H9 (cell line): ENCODE results near the gene UNK. TPM values are rescaled to one million over a fixed set of nuclear protein-coding genes. Genes with fewer than 3 reads are reported as not detected.

Experiments used
- DNase-seq: peaks from one replicate; pipeline ENCODE4 v3.0.0-alpha.2; 2017
- H2AFZ ChIP-seq: one replicate; pipeline ENCODE4 v1.6.1; 2013; ENCODE audit warnings: mild to moderate bottlenecking, low read length, control low read depth, moderate library complexity
- H2AK5ac ChIP-seq: 2 replicates; pipeline ENCODE4 v1.6.1; 2013; ENCODE audit warnings: low read length, control low read depth, mixed read lengths; ENCODE audit not compliant: insufficient read length
- H2BK120ac ChIP-seq: one replicate; pipeline ENCODE4 v1.6.1; 2013; ENCODE audit warnings: low read depth, mild to moderate bottlenecking, low read length, control low read depth, inconsistent platforms; ENCODE audit not compliant: poor library complexity, severe bottlenecking
- H2BK12ac ChIP-seq: 2 replicates; pipeline ENCODE4 v1.6.1; 2013; ENCODE audit warnings: low read length, control low read depth, mixed read lengths, low read depth; ENCODE audit not compliant: insufficient read length
- H2BK15ac ChIP-seq: 2 replicates; pipeline ENCODE4 v1.6.1; 2013; ENCODE audit warnings: low read depth, low read length, control low read depth
- H2BK20ac ChIP-seq: one replicate; pipeline ENCODE4 v1.6.1; 2013; ENCODE audit warnings: low read depth, mild to moderate bottlenecking, low read length, control low read depth, inconsistent platforms; ENCODE audit not compliant: poor library complexity, severe bottlenecking
- H2BK5ac ChIP-seq: 2 replicates; pipeline ENCODE4 v1.6.1; 2013; ENCODE audit warnings: low read length, control low read depth, mixed read lengths; ENCODE audit not compliant: insufficient read length
- H3K14ac ChIP-seq: 2 replicates; pipeline ENCODE4 v1.6.1; 2013; ENCODE audit warnings: low read length, control low read depth; ENCODE audit not compliant: insufficient read depth
- H3K18ac ChIP-seq: 2 replicates; pipeline ENCODE4 v1.6.1; 2013; ENCODE audit warnings: low read depth, mild to moderate bottlenecking, mixed read lengths, low read length, control low read depth; ENCODE audit not compliant: insufficient read length
- H3K23ac ChIP-seq: 2 replicates; pipeline ENCODE4 v1.6.1; 2013; ENCODE audit warnings: low read length, control low read depth, mixed read lengths, low read depth; ENCODE audit not compliant: insufficient read length
- H3K23me2 ChIP-seq: 2 replicates; pipeline ENCODE4 v1.6.1; 2013; ENCODE audit warnings: low read depth, mild to moderate bottlenecking, mixed read lengths, low read length, control low read depth; ENCODE audit not compliant: insufficient read length, poor library complexity, severe bottlenecking
- H3K27ac ChIP-seq: 2 replicates; pipeline ENCODE4 v1.5.1; 2013; ENCODE audit warnings: low read length, control low read depth, mixed read lengths, low read depth; ENCODE audit not compliant: insufficient read length
- H3K27me3 ChIP-seq: 2 replicates; pipeline ENCODE4 v1.6.1; 2013; ENCODE audit warnings: low read length, control low read depth, inconsistent platforms; ENCODE audit not compliant: insufficient read depth
- H3K4ac ChIP-seq: 2 replicates; pipeline ENCODE4 v1.6.1; 2013; ENCODE audit warnings: low read depth, mild to moderate bottlenecking, control low read depth, inconsistent platforms, low read length, moderate library complexity
- H3K4me1 ChIP-seq: 2 replicates; pipeline ENCODE4 v1.6.1; 2013; ENCODE audit warnings: low read length, control low read depth, inconsistent platforms; ENCODE audit not compliant: insufficient read depth
- H3K4me2 ChIP-seq: 2 replicates; pipeline ENCODE4 v1.6.1; 2013; ENCODE audit warnings: low read length, control low read depth, mixed read lengths; ENCODE audit not compliant: insufficient read length, insufficient read depth
- H3K56ac ChIP-seq: 2 replicates; pipeline ENCODE4 v1.6.1; 2013; ENCODE audit warnings: low read depth, mild to moderate bottlenecking, mixed read lengths, low read length, control low read depth; ENCODE audit not compliant: insufficient read length
- H3K79me1 ChIP-seq: 2 replicates; pipeline ENCODE4 v1.6.1; 2013; ENCODE audit warnings: low read depth, mild to moderate bottlenecking, moderate library complexity, low read length, control low read depth, inconsistent platforms; ENCODE audit not compliant: insufficient read depth, poor library complexity, severe bottlenecking
- H3K79me2 ChIP-seq: 2 replicates; pipeline ENCODE4 v1.6.1; 2013; ENCODE audit warnings: low read length, control low read depth, inconsistent platforms; ENCODE audit not compliant: insufficient read depth
- H3K9ac ChIP-seq: 2 replicates; pipeline ENCODE4 v1.6.1; 2013; ENCODE audit warnings: low read length, control low read depth, mixed read lengths; ENCODE audit not compliant: insufficient read length; ENCODE audit errors: extremely low read depth
- H3K9me3 ChIP-seq: one replicate; pipeline ENCODE4 v1.6.1; 2013; ENCODE audit warnings: low read depth, low read length, inconsistent platforms; ENCODE audit not compliant: control insufficient read depth
- H3T11ph ChIP-seq: one replicate; pipeline ENCODE4 v1.6.1; 2013; ENCODE audit warnings: mild to moderate bottlenecking, low read length, control low read depth, inconsistent platforms
- H4K20me1 ChIP-seq: one replicate; pipeline ENCODE4 v1.6.1; 2013; ENCODE audit not compliant: control insufficient read depth, insufficient read length, insufficient read depth
- H4K5ac ChIP-seq: 2 replicates; pipeline ENCODE4 v1.6.1; 2013; ENCODE audit warnings: low read depth, mild to moderate bottlenecking, mixed read lengths, low read length, control low read depth; ENCODE audit not compliant: insufficient read length
- H4K8ac ChIP-seq: replicated peaks from 2 replicates; pipeline ENCODE4 v1.6.1; 2013; ENCODE audit warnings: low read length, control low read depth, mixed read lengths, low read depth; ENCODE audit not compliant: insufficient read length
- H4K91ac ChIP-seq: 2 replicates; pipeline ENCODE4 v1.6.1; 2013; ENCODE audit warnings: low read depth, mild to moderate bottlenecking, moderate library complexity, mixed read lengths, low read length, control low read depth; ENCODE audit not compliant: insufficient read length
- H3K27ac Mint-ChIP-seq, 3 experiments: 2 replicates in 2 of 3; 3 replicates in 1 of 3; pipeline ENCODE4 v1.8.0; 2020 to 2021; ENCODE audit warnings: mixed read lengths in 3 of 3, mild to moderate bottlenecking in 1 of 3, moderate library complexity in 1 of 3
- H3K27me3 Mint-ChIP-seq: 2 replicates; pipeline ENCODE4 v1.8.0; 2021; ENCODE audit warnings: low read depth, mild to moderate bottlenecking, moderate library complexity, mixed read lengths
- H3K36me3 Mint-ChIP-seq, 3 experiments: 2 replicates in 2 of 3; 3 replicates in 1 of 3; pipeline ENCODE4 v1.8.0; 2020 to 2021; ENCODE audit warnings: low read depth in 3 of 3, mixed read lengths in 3 of 3; ENCODE audit not compliant: insufficient read depth in 1 of 3
- H3K4me1 Mint-ChIP-seq, 2 experiments: 2 replicates each; pipeline ENCODE4 v1.8.0; 2020; ENCODE audit warnings: mixed read lengths in 2 of 2
- H3K4me3 Mint-ChIP-seq, 2 experiments: 2 replicates in 1 of 2; 3 replicates in 1 of 2; pipeline ENCODE4 v1.8.0; 2020 to 2021; ENCODE audit warnings: mild to moderate bottlenecking in 2 of 2, mixed read lengths in 2 of 2, moderate library complexity in 1 of 2
- H3K9me3 Mint-ChIP-seq, 2 experiments: 2 replicates in 1 of 2; 3 replicates in 1 of 2; pipeline ENCODE4 v1.8.0; 2020; ENCODE audit warnings: mild to moderate bottlenecking in 2 of 2, mixed read lengths in 2 of 2, moderate library complexity in 1 of 2
- CTCF ChIP-seq: fragments of 200-600 bp; sonication (generic); conservative IDR thresholded peaks from 3 replicates; pipeline ENCODE4 v1.8.0; 2021; ENCODE audit warnings: antibody characterized with exemption, mild to moderate bottlenecking
- WGBS: extraction: QIAGEN DNeasy Blood & Tissue Kit; methylation state at CpG from one replicate; pipeline ENCODE4 v1.1.7; 2013; ENCODE audit warnings: missing lambda C conversion rate, low lambda C conversion rate, mixed read lengths; ENCODE audit not compliant: insufficient read length; ENCODE audit errors: extremely low coverage; 5-methylcytosine and 5-hydroxymethylcytosine counted together
- total RNA-seq: library from RNA; stranded (reverse); gene quantifications from 2 replicates; pipeline ENCODE4 v1.2.1, GENCODE V29; 2021

UNK gene
- total RNA-seq, 1 experiment from 2014 or later, result 36.4 TPM

- no peaks in the 10 kb centered on the region for H3K4me1 ChIP-seq
- no peaks in the 10 kb centered on the region for H3K23me2 ChIP-seq
- H3K4ac ChIP-seq, result no peak overlapping the region
- no peaks in the 10 kb centered on the region for H4K20me1 ChIP-seq
- H3K27me3 ChIP-seq, result no peaks in the 10 kb centered on the region
- H3K56ac ChIP-seq, result no peak overlapping the region
- Mint-ChIP-seq H3K27ac (no peak overlapping the region; a peak in 1 of 7 replicates), H3K27me3 (no peaks in the 10 kb centered on the region), H3K9me3 (no peaks in the 10 kb centered on the region), H3K4me1 (no peaks in the 10 kb centered on the region), H3K4me3 (no peak overlapping the region), H3K36me3 (peaks cover 6 to 45% (median 35%) of the 10 kb centered on the region in 3 experiments; a peak in 6 of 7 replicates)
- no peak overlapping the region for H3K4me2 ChIP-seq
- no peak overlapping the region for H3K23ac ChIP-seq
- H3K79me2 ChIP-seq, result no peaks in the 10 kb centered on the region
- H2BK12ac ChIP-seq, result no peak overlapping the region
- DNase-seq, result peak; percentile 28
- no peak overlapping the region for H2BK120ac ChIP-seq
- H2AK5ac ChIP-seq, result no peak overlapping the region
- no peak overlapping the region for H3K27ac ChIP-seq
- H3K9ac ChIP-seq, result no peak overlapping the region
- H2BK15ac ChIP-seq, result no peak overlapping the region
- no CpG with 5 or more reads among the region's 24 CpGs for WGBS
- H3K18ac ChIP-seq, result no peak overlapping the region
- no peak overlapping the region for H2BK5ac ChIP-seq
- no peak overlapping the region for H3K14ac ChIP-seq
- no peaks in the 10 kb centered on the region for H3K79me1 ChIP-seq
- no peak overlapping the region for H2BK20ac ChIP-seq
- no peak overlapping the region for H2AFZ ChIP-seq
- no peak for TF ChIP-seq CTCF
- H4K5ac ChIP-seq, result no peak overlapping the region
- H3T11ph ChIP-seq, result no peak overlapping the region
- no peaks in the 10 kb centered on the region for H3K9me3 ChIP-seq
- H4K91ac ChIP-seq, result no peak overlapping the region
- H4K8ac ChIP-seq, result no peak overlapping the region
Measured at GRCh38 chr17:75809631-75810111, 25.1 kb downstream of the UNK start.
